A673 (cell line): ENCODE measurements around the gene IRF2BP2. TPM values are rescaled to one million over a fixed set of nuclear protein-coding genes. Genes with fewer than 3 reads are reported as not detected.
A peak's percentile ranks its signal among the peaks of the same experiment; 100 is the strongest.

ENCODE experiments used
- BruUV-seq: library from RNA; stranded (reverse); fragments of 400-500 nt; replicated peaks from 2 replicates; lab custom pipeline; 2021; lab: Mats Ljungman, UMichigan
- CTCF ChIA-PET: fragments of 300-600 bp; sonication (Branson Sonifier 250); formaldehyde crosslinking; loops from one replicate; lab custom pipeline; 2022; ENCODE audit warnings: antibody characterized with exemption; lab: Charles Lee
- POLR2A ChIA-PET: fragments of 300-600 bp; sonication (Branson Sonifier 250); formaldehyde crosslinking; loops from one replicate; lab custom pipeline; 2022; ENCODE audit warnings: antibody characterized with exemption; ENCODE audit not compliant: low non-redundant PET; lab: Charles Lee
- DNase-seq: peaks from one replicate; pipeline ENCODE4 v3.0.0-alpha.2; 2015; ENCODE audit warnings: low spot score
- H3K27ac ChIP-seq: fragments of 200-600 bp; sonication (generic); 2 replicates; pipeline ENCODE4 v1.5.1; 2016; ENCODE audit warnings: mixed run types, low read depth, mild to moderate bottlenecking, mixed read lengths, antibody characterized with exemption, low read length; ENCODE audit not compliant: poor library complexity, severe bottlenecking
- H3K27me3 ChIP-seq: fragments of 200-600 bp; sonication (generic); replicated peaks from 2 replicates; pipeline ENCODE4 v1.6.1; 2017; ENCODE audit warnings: mixed run types, low read depth, mild to moderate bottlenecking, mixed read lengths, antibody characterized with exemption, low read length; ENCODE audit not compliant: insufficient read depth, poor library complexity
- H3K36me3 ChIP-seq: fragments of 200-600 bp; sonication (generic); 2 replicates; pipeline ENCODE4 v1.6.1; 2016; ENCODE audit warnings: mixed run types, mild to moderate bottlenecking, mixed read lengths, antibody characterized with exemption, low read length; ENCODE audit not compliant: insufficient read depth, poor library complexity, severe bottlenecking
- H3K4me1 ChIP-seq: fragments of 200-600 bp; sonication (generic); 2 replicates; pipeline ENCODE4 v1.6.1; 2017; ENCODE audit warnings: mixed run types, mild to moderate bottlenecking, mixed read lengths, antibody characterized with exemption, low read length; ENCODE audit not compliant: insufficient read depth, poor library complexity, severe bottlenecking
- H3K4me3 ChIP-seq: fragments of 200-600 bp; sonication (generic); 2 replicates; pipeline ENCODE4 v1.5.1; 2016; ENCODE audit warnings: low read depth, mixed run types, mild to moderate bottlenecking, mixed read lengths, low read length; ENCODE audit not compliant: poor library complexity, severe bottlenecking
- H3K9me3 ChIP-seq: fragments of 200-600 bp; sonication (generic); 2 replicates; pipeline ENCODE4 v1.6.1; 2016; ENCODE audit warnings: mixed run types, low read depth, mild to moderate bottlenecking, mixed read lengths, antibody characterized with exemption, low read length; ENCODE audit not compliant: poor library complexity, severe bottlenecking
- CTCF ChIP-seq: fragments of 300-800, 200-600 bp; sonication (generic); conservative IDR thresholded peaks from 2 replicates; pipeline ENCODE4 v1.5.1; 2017; ENCODE audit warnings: low read depth, mild to moderate bottlenecking, antibody characterized with exemption, low read length, moderate library complexity, mixed read lengths
- EZH2 ChIP-seq: fragments of 200-600 bp; sonication (generic); IDR thresholded peaks from 2 replicates; pipeline ENCODE4 v1.6.1; 2017; ENCODE audit warnings: borderline replicate concordance, low read depth, mild to moderate bottlenecking, mixed read lengths, antibody characterized with exemption, low read length; ENCODE audit not compliant: poor library complexity, severe bottlenecking
- intact Hi-C: fragments of 100-400 bp; cut with micrococcal nuclease; formaldehyde crosslinking; loops from one replicate; pipeline ENCODE4 v1.10.0; 2022; ENCODE audit not compliant: unreplicated experiment
- total RNA-seq: library from RNA; stranded (reverse); gene quantifications from 2 replicates; pipeline ENCODE4 v1.2.3, GENCODE V29; 2021

The IRF2BP2 gene
- total RNA-seq, 1 experiment from 2014 or later: 43.8 TPM

GRCh38 chr1:234611847-234612351, 1.9 kb upstream of the IRF2BP2 start:
- DNase-seq: no peak
- peaks cover 30% of the 10 kb centered on the region for H3K4me1 ChIP-seq
- intact Hi-C loops: loop anchor here (5.0 kb wide), 1 partner anchor 110 kb away; no protein-coding TSS in a partner anchor
- ChIA-PET CTCF (interaction anchor here (0.7 to 1.7 kb wide), 4 partner anchors 112 to 472 kb away, joined by 3 to 13 read pairs (median 6); no protein-coding TSS in a partner anchor), POLR2A (interaction anchor here (0.6 to 1.1 kb wide), 4 partner anchors 111 to 138 kb away, joined by 3 to 17 read pairs (median 7); no protein-coding TSS in a partner anchor)
- no peaks in the 10 kb centered on the region for H3K27me3 ChIP-seq
- H3K9me3 ChIP-seq: no peaks in the 10 kb centered on the region
- H3K36me3 ChIP-seq: peaks cover 11% of the 10 kb centered on the region
- peak overlapping the region; percentile 32 for H3K4me3 ChIP-seq
- no peak for TF ChIP-seq CTCF
- TSS peak; percentile 87 for BruUV-seq
- peak overlapping the region; percentile 98 for H3K27ac ChIP-seq

- no peaks in the 10 kb centered on the region for H3K27me3 ChIP-seq
- CTCF ChIA-PET: interaction anchor here (0.7 to 1.7 kb wide), 4 partner anchors 112 to 473 kb away, joined by 3 to 13 read pairs (median 6); no protein-coding TSS in a partner anchor
- TF ChIP-seq CTCF (no peak), EZH2 (no peak)
- no peaks in the 10 kb centered on the region for H3K9me3 ChIP-seq
- peak overlapping the region; percentile 43 for H3K4me3 ChIP-seq
- DNase-seq: peak; percentile 86
- H3K36me3 ChIP-seq: peaks cover 17% of the 10 kb centered on the region
- POLR2A ChIA-PET: interaction anchor here (0.6 to 1.1 kb wide), 5 partner anchors 9 to 137 kb away, joined by 3 to 17 read pairs (median 6); no protein-coding TSS in a partner anchor
- no TSS peak for BruUV-seq
- intact Hi-C loops: loop anchor here (5.0 kb wide), 1 partner anchor 111 kb away; no protein-coding TSS in a partner anchor
- H3K27ac ChIP-seq: peak overlapping the region; percentile 98
- H3K4me1 ChIP-seq: peaks cover 30% of the 10 kb centered on the region
Observed at GRCh38 chr1:234611225-234611846, 1.4 kb upstream of the IRF2BP2 start.

GRCh38 chr1:234610666-234611224, 767 bp upstream of the IRF2BP2 start:
- BruUV-seq: no TSS peak
- peaks cover 22% of the 10 kb centered on the region for H3K36me3 ChIP-seq
- no peaks in the 10 kb centered on the region for H3K9me3 ChIP-seq
- H3K4me1 ChIP-seq: peaks cover 33% of the 10 kb centered on the region
- intact Hi-C loops: loop anchor here (5.0 kb wide), 1 partner anchor 112 kb away; no protein-coding TSS in a partner anchor
- H3K27me3 ChIP-seq: no peaks in the 10 kb centered on the region
- H3K4me3 ChIP-seq: peak overlapping the region; percentile 43
- peak overlapping the region; percentile 98 for H3K27ac ChIP-seq
- no peak for TF ChIP-seq CTCF
- no peak for TF ChIP-seq EZH2
- DNase-seq: peak; percentile 89
- CTCF ChIA-PET: interaction anchor here (0.7 to 1.3 kb wide), 3 partner anchors 111 to 165 kb away, joined by 3 to 13 read pairs (median 6); no protein-coding TSS in a partner anchor
- POLR2A ChIA-PET: interaction anchor here (0.6 to 1.1 kb wide), 3 partner anchors 9 to 113 kb away, joined by 6 to 17 read pairs (median 6); no protein-coding TSS in a partner anchor
